ENCODE results near the gene TBXAS1.
"Not testable (repeated sequence)": the region's sequence is repeated elsewhere in the genome, so short reads cannot be mapped to it uniquely, and the experiment has no call there.

TBXAS1 gene

GRCh38 chr7:139893999-139894398, 64.9 kb downstream of the TBXAS1 start:
- DNase-seq = no peak

- no peak for DNase-seq
These were observed 66.2 kb downstream of the TBXAS1 start for GRCh38 chr7:139895141-139895829.

- no peak for DNase-seq
These were observed 67.2 kb downstream of the TBXAS1 start for GRCh38 chr7:139896288-139896687.

- DNase-seq = no peak
These were observed 67.8 kb downstream of the TBXAS1 start for GRCh38 chr7:139896831-139897230.

GRCh38 chr7:139897422-139898090, 68.5 kb downstream of the TBXAS1 start:
- no peak for DNase-seq

GRCh38 chr7:139898483-139898882, 69.4 kb downstream of the TBXAS1 start:
- no peak for DNase-seq

GRCh38 chr7:139899328-139899955, 70.4 kb downstream of the TBXAS1 start:
- DNase-seq = no peak

- DNase-seq = no peak
These were observed 71.3 kb downstream of the TBXAS1 start for GRCh38 chr7:139900326-139900725.

- no peak for DNase-seq
These were observed 72.2 kb downstream of the TBXAS1 start for GRCh38 chr7:139901056-139901795.

GRCh38 chr7:139901901-139902300, 72.8 kb downstream of the TBXAS1 start:
- no peak for DNase-seq

- DNase-seq = no peak
These were observed 73.5 kb downstream of the TBXAS1 start for GRCh38 chr7:139902436-139903102.

GRCh38 chr7:139903103-139903477, 74.0 kb downstream of the TBXAS1 start:
- DNase-seq = not testable (repeated sequence)

- DNase-seq = no peak
These were observed 77.8 kb downstream of the TBXAS1 start for GRCh38 chr7:139906879-139907278.

- no peak for DNase-seq
These were observed 79.7 kb downstream of the TBXAS1 start for GRCh38 chr7:139908792-139909191.

GRCh38 chr7:139909379-139910050, 80.5 kb downstream of the TBXAS1 start:
- no peak for DNase-seq

GRCh38 chr7:139913021-139913844, 84.2 kb downstream of the TBXAS1 start:
- no peak for DNase-seq

GRCh38 chr7:139913845-139914135, 84.7 kb downstream of the TBXAS1 start:
- no peak for DNase-seq

GRCh38 chr7:139914306-139915267, 85.5 kb downstream of the TBXAS1 start:
- no peak for DNase-seq

GRCh38 chr7:139915268-139915863, 86.3 kb downstream of the TBXAS1 start:
- no peak for DNase-seq
